Measurements from ENCODE around the gene CCT7.
A peak's percentile ranks its signal among the peaks of the same experiment; 100 is the strongest.

- TF ChIP-seq CTCF (IDR thresholded peaks at IDR 0.05; ENCODE audit: poor library complexity) (no peak), EZH2 (IDR thresholded peaks at IDR 0.05; ENCODE audit: borderline replicate concordance) (peak; percentile 84)
These were observed 58.9 kb downstream of the CCT7 start for GRCh38 chr2:73292906-73293533.

Measured in hepatocyte (in vitro differentiated cells).